Panc1 (cell line): ENCODE measurements around the gene POMT2. TPM values are rescaled to one million over a fixed set of nuclear protein-coding genes. Genes with fewer than 3 reads are reported as not detected.

Experiments used
- ATAC-seq: fragments of 200-7000 bp; cut with Tn5 transposase; 2 replicates; pipeline ENCODE4 v1.9.1; 2020; ENCODE audit warnings: mild to moderate bottlenecking, moderate library complexity
- BruUV-seq: library from RNA; stranded (reverse); fragments of 400-500 nt; replicated peaks from 2 replicates; lab custom pipeline; 2021; lab: Mats Ljungman, UMichigan
- CTCF ChIA-PET: fragments of 300-600 bp; sonication (Branson Sonifier 250); formaldehyde crosslinking; loops from one replicate; lab custom pipeline; 2022; ENCODE audit warnings: antibody characterized with exemption; lab: Charles Lee
- POLR2A ChIA-PET: fragments of 300-600 bp; sonication (Branson Sonifier 250); formaldehyde crosslinking; loops from one replicate; lab custom pipeline; 2022; ENCODE audit warnings: antibody characterized with exemption; lab: Charles Lee
- DNase-seq: peaks from one replicate; pipeline ENCODE4 v3.0.0-alpha.2; 2010; ENCODE audit warnings: low read depth, low spot score
- H3K27ac ChIP-seq: 2 replicates; pipeline ENCODE4 v1.5.1; 2011; ENCODE audit warnings: mild to moderate bottlenecking, low read length, inconsistent platforms
- H3K27me3 ChIP-seq: fragments of 200-500 bp; sonication (Bioruptor generic); 2 replicates; pipeline ENCODE4 v1.6.0; 2014; ENCODE audit warnings: low read length, inconsistent platforms; ENCODE audit not compliant: control insufficient read depth, insufficient read depth
- H3K36me3 ChIP-seq: fragments of 200-500 bp; sonication (Bioruptor generic); 2 replicates; pipeline ENCODE4 v1.5.1; 2014; ENCODE audit warnings: inconsistent platforms, mild to moderate bottlenecking, low read length, moderate library complexity; ENCODE audit not compliant: control insufficient read depth, insufficient read depth
- H3K4me1 ChIP-seq: 2 replicates; pipeline ENCODE4 v1.5.1; 2011; ENCODE audit warnings: inconsistent platforms, mild to moderate bottlenecking, low read length, moderate library complexity; ENCODE audit not compliant: control insufficient read depth, insufficient read depth
- H3K4me3 ChIP-seq, 2 experiments: 2 replicates each; pipeline ENCODE4 v1.5.1; 2011 to 2012; ENCODE audit warnings: low read depth in 2 of 2, low read length in 2 of 2, mild to moderate bottlenecking in 2 of 2, inconsistent platforms in 1 of 2, moderate library complexity in 1 of 2
- H3K9me3 ChIP-seq: fragments of 200-500 bp; sonication (Bioruptor generic); 2 replicates; pipeline ENCODE4 v1.5.1; 2014; ENCODE audit warnings: low read depth, mild to moderate bottlenecking, inconsistent platforms, low read length, moderate library complexity; ENCODE audit not compliant: control insufficient read depth, insufficient read depth
- POLR2AphosphoS5 ChIP-seq: IDR thresholded peaks from 2 replicates; pipeline ENCODE4 v1.6.1; 2012; ENCODE audit warnings: mild to moderate bottlenecking, low read depth, low read length, moderate library complexity
- SIN3A ChIP-seq: IDR thresholded peaks from 2 replicates; pipeline ENCODE4 v1.6.1; 2012; ENCODE audit warnings: low read depth, mild to moderate bottlenecking, low read length, moderate library complexity, borderline replicate concordance; ENCODE audit not compliant: insufficient read depth
- TCF7L2 ChIP-seq: IDR thresholded peaks from 2 replicates; pipeline ENCODE4 v1.6.1; 2011; ENCODE audit warnings: mild to moderate bottlenecking, low read depth, low read length, inconsistent platforms
- in situ Hi-C: cut with HindIII; loops from 2 replicates; pipeline ENCODE4 v1.10.0; 2016; ENCODE audit warnings: low sequenced_read_pairs, low pct_unique_long_range_greater_than_20kb
- intact Hi-C: fragments of 100-400 bp; cut with micrococcal nuclease; formaldehyde crosslinking; loops from one replicate; pipeline ENCODE4 v1.10.0; 2022; ENCODE audit not compliant: unreplicated experiment
- total RNA-seq: library from RNA; stranded (reverse); gene quantifications from one replicate; pipeline ENCODE4 v1.2.1, GENCODE V29; 2021; ENCODE audit not compliant: unreplicated experiment
- TF ChIP-seq, protein P1 (sequence below), 2 experiments: IDR thresholded peaks; 2 replicates each; pipeline ENCODE4 v1.6.1; 2011 to 2012; ENCODE audit warnings: low read depth in 2 of 2, control low read depth in 1 of 2, low read length in 1 of 2, mild to moderate bottlenecking in 1 of 2, moderate library complexity in 1 of 2; ENCODE audit not compliant: insufficient read depth in 1 of 2
- TF ChIP-seq, protein P2 (sequence below): fragments of 450-650 bp; IDR thresholded peaks from 2 replicates; pipeline ENCODE4 v1.5.1; 2017; ENCODE audit warnings: mild to moderate bottlenecking

The POMT2 gene
- total RNA-seq, 1 experiment from 2014 or later, result 43.5 TPM

DNA sequence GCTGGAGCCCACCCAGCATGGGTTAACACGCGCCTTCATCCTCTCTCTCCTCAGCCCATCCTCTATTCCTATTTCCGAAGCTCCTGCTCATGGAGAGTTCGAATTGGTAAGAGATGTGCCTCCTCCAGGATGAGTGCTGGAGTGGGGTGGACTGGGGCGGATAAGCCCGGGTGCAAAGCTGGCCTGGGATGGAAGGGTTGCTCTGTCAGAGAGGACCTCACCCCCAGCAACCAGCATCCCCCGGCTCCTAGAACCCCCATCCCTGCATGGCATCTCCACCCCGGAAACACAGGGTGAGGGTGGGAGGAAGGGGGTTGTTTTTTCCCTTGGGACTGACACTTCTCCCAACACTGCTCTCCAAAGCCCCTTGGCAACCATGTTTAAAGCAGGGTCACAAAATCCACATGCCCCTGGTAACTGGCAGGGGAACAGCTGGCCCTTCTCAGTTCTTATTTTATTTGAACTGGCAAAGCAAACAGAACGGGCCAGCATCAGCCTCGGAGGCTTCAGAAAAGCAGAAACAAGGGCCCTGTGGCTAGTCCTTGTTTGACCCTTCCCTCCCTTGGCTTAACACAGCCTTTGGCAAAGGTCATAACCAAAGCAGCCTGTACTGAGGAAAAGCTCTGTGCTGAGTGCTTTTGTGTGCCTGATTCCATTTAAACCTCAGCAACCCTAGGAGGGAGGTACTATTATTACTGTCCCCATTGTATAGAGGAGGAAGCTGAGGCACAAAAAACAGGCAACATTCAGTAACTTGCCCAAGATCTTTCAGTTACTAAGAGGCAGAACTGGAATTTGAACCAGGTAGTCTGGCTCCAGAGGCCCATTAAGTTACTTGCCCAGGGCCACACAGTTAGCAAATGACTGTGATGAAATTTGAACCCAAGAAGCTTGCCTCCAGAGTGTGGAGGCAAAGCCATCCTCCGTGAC is 4.4 kb upstream of the POMT2 start:
- intact Hi-C loops, result loop anchor here (10.0 kb wide), 1 partner anchor 230 kb away; no protein-coding TSS in a partner anchor
- DNase-seq (no peak), ATAC-seq (no peak)
- H3K9me3 ChIP-seq, result no peaks in the 10 kb centered on the region
- ChIA-PET POLR2A (no interaction called here), CTCF (no interaction called here)
- in situ Hi-C loops, result no loop called here
- H3K27ac ChIP-seq, result no peak overlapping the region
- no peaks in the 10 kb centered on the region for H3K27me3 ChIP-seq
- H3K4me3 ChIP-seq, result no peak overlapping the region
- no TSS peak for BruUV-seq
- TF ChIP-seq TCF7L2 (no peak), POLR2AphosphoS5 (no peak), SIN3A (no peak)
- TF ChIP-seq, protein P1, sequence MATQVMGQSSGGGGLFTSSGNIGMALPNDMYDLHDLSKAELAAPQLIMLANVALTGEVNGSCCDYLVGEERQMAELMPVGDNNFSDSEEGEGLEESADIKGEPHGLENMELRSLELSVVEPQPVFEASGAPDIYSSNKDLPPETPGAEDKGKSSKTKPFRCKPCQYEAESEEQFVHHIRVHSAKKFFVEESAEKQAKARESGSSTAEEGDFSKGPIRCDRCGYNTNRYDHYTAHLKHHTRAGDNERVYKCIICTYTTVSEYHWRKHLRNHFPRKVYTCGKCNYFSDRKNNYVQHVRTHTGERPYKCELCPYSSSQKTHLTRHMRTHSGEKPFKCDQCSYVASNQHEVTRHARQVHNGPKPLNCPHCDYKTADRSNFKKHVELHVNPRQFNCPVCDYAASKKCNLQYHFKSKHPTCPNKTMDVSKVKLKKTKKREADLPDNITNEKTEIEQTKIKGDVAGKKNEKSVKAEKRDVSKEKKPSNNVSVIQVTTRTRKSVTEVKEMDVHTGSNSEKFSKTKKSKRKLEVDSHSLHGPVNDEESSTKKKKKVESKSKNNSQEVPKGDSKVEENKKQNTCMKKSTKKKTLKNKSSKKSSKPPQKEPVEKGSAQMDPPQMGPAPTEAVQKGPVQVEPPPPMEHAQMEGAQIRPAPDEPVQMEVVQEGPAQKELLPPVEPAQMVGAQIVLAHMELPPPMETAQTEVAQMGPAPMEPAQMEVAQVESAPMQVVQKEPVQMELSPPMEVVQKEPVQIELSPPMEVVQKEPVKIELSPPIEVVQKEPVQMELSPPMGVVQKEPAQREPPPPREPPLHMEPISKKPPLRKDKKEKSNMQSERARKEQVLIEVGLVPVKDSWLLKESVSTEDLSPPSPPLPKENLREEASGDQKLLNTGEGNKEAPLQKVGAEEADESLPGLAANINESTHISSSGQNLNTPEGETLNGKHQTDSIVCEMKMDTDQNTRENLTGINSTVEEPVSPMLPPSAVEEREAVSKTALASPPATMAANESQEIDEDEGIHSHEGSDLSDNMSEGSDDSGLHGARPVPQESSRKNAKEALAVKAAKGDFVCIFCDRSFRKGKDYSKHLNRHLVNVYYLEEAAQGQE (IDR thresholded peaks at IDR 0.05; ENCODE audit: insufficient read depth in 1 of 2, low read depth in 2 of 2, low read length in 1 of 2), result no peak
- TF ChIP-seq, protein P2, sequence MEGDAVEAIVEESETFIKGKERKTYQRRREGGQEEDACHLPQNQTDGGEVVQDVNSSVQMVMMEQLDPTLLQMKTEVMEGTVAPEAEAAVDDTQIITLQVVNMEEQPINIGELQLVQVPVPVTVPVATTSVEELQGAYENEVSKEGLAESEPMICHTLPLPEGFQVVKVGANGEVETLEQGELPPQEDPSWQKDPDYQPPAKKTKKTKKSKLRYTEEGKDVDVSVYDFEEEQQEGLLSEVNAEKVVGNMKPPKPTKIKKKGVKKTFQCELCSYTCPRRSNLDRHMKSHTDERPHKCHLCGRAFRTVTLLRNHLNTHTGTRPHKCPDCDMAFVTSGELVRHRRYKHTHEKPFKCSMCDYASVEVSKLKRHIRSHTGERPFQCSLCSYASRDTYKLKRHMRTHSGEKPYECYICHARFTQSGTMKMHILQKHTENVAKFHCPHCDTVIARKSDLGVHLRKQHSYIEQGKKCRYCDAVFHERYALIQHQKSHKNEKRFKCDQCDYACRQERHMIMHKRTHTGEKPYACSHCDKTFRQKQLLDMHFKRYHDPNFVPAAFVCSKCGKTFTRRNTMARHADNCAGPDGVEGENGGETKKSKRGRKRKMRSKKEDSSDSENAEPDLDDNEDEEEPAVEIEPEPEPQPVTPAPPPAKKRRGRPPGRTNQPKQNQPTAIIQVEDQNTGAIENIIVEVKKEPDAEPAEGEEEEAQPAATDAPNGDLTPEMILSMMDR, result no peak
- H3K36me3 ChIP-seq, result no peaks in the 10 kb centered on the region
- peaks cover 4% of the 10 kb centered on the region; the same call in 1 of the 2 replicates for H3K4me1 ChIP-seq

DNA sequence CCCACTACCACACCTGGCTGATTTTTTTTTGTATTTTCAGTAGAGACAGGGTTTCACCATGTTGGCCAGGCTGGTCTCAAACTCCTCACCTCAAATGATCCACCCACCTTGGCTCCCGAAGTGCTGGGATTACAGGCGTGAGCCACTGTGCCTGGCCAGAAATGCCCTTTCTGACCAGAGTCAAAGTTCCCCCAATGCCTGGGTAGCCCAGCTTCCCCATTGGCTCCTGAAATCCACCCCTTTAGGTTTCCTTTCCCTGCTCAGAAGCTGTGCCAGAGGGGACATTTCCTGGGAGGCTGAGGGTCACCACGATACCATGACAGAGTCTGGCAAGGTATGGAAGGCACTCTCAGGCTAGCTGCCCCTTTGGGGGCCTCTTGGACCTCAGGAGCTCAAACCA is 3.6 kb upstream of the POMT2 start:
- TF ChIP-seq, protein P2, result no peak
- TF ChIP-seq SIN3A, result no peak
- TF ChIP-seq, protein P1 (IDR thresholded peaks at IDR 0.05; ENCODE audit: insufficient read depth in 1 of 2, low read depth in 2 of 2, low read length in 1 of 2), result no peak
- no peak for TF ChIP-seq TCF7L2
- no peak for TF ChIP-seq POLR2AphosphoS5
- ChIA-PET POLR2A (no interaction called here), CTCF (no interaction called here)
- Histone ChIP-seq H3K9me3 (no peaks in the 10 kb centered on the region), H3K27ac (no peak overlapping the region), H3K4me3 (no peak overlapping the region), H3K4me1 (peaks cover 11% of the 10 kb centered on the region), H3K27me3 (no peaks in the 10 kb centered on the region), H3K36me3 (no peaks in the 10 kb centered on the region)
- no peak for DNase-seq
- intact Hi-C loops, result loop anchor here (10.0 kb wide), 1 partner anchor 231 kb away; no protein-coding TSS in a partner anchor
- in situ Hi-C loops, result no loop called here
- no peak for ATAC-seq
- BruUV-seq, result no TSS peak
